Kidney (tissue), 14 donors: ENCODE results near the gene RERE. TPM values are rescaled to one million over a fixed set of nuclear protein-coding genes. Genes with fewer than 3 reads are reported as not detected.

Source experiments
- DNase-seq, 5 donors: peaks; one replicate each; pipeline ENCODE4 v3.0.0-alpha.2; 2013 to 2020
- FAIRE-seq: peaks from 2 replicates; lab custom pipeline; 2012; peaks lifted over from hg19 to GRCh38; lab: Jason Lieb, UNC
- H3K27ac ChIP-seq, 2 donors: one replicate each; pipeline ENCODE4 v1.7.0; 2013; ENCODE audit warnings: low read depth in 2 of 2, low read length in 2 of 2, inconsistent platforms in 1 of 2
- H3K27me3 ChIP-seq: one replicate; pipeline ENCODE4 v1.7.1; 2013; ENCODE audit warnings: low read length, inconsistent platforms; ENCODE audit not compliant: control insufficient read depth, insufficient read depth
- H3K36me3 ChIP-seq, 3 donors: one replicate each; pipeline versions ENCODE4 v1.7.0 to v1.7.1; 2013; ENCODE audit warnings: low read length in 3 of 3, control low read depth in 1 of 3, inconsistent platforms in 1 of 3; ENCODE audit not compliant: insufficient read depth in 3 of 3, control insufficient read depth in 2 of 3
- H3K4me1 ChIP-seq, 3 donors: one replicate each; pipeline versions ENCODE4 v1.7.0 to v1.7.1; 2013; ENCODE audit warnings: low read length in 3 of 3, inconsistent platforms in 1 of 3, low read depth in 1 of 3; ENCODE audit not compliant: control insufficient read depth in 2 of 3, insufficient read depth in 2 of 3
- H3K4me3 ChIP-seq, 3 donors: one replicate each; pipeline versions ENCODE4 v1.7.0 to v1.8.1; 2013; ENCODE audit warnings: low read length in 3 of 3, control low read depth in 1 of 3, inconsistent platforms in 1 of 3
- H3K9ac ChIP-seq, 3 donors: one replicate each; pipeline versions ENCODE4 v1.7.0 to v1.7.1; 2013; ENCODE audit warnings: low read length in 3 of 3, control low read depth in 1 of 3, inconsistent platforms in 1 of 3
- H3K9me3 ChIP-seq, 3 donors: one replicate each; pipeline versions ENCODE4 v1.7.0 to v1.7.1; 2013; ENCODE audit warnings: low read length in 3 of 3, control low read depth in 1 of 3, inconsistent platforms in 1 of 3; ENCODE audit not compliant: control insufficient read depth in 2 of 3, insufficient read depth in 1 of 3
- intact Hi-C: fragments of 100-400 bp; cut with DNase I; formaldehyde crosslinking; loops from one replicate; pipeline ENCODE4 v1.11.1; 2022
- polyA plus RNA-seq: library from polyadenylated mRNA; stranded (reverse); fragments of 350-450 nt; fragmentation: Illumina TruSeq; extraction: RNeasy Lipid Tissue Mini Kit (QIAGEN cat#74804); gene quantifications from one replicate; pipeline ENCODE4 v1.2.3, GENCODE V29; 2014; ENCODE audit warnings: low read depth, low replicate concordance; ENCODE audit not compliant: insufficient read depth
- total RNA-seq: library from RNA; stranded (reverse); fragmentation: NEBNext Ultra II Directional; extraction: Animal tissue kit (Norgen Biotek cat#: 25700); gene quantifications from one replicate; pipeline ENCODE4 v1.2.1, GENCODE V29; 2021
- TF ChIP-seq, protein P1 (sequence below): IDR thresholded peaks from 3 replicates; pipeline ENCODE4 v1.5.1; 2012; ENCODE audit warnings: mild to moderate bottlenecking, moderate library complexity, borderline replicate concordance; ENCODE audit not compliant: insufficient read depth; ENCODE audit errors: extremely low read depth
- donor health status: control.
- donor health status: control.
- donor health status: control.
- donor health status: control.
- donor health status: control.
- donor health status: DM: yes; HTN: yes; CAD: no.
- donor health status: Normal renal cell carcinoma (clear cell type).

RERE gene
- total and polyA plus RNA-seq, 2 donors from 2014 or later, result 37.2 to 176 TPM

- intact Hi-C loops, result loop anchor here (10.0 kb wide), 1 partner anchor 172 kb away; no protein-coding TSS in a partner anchor
- DNase-seq (no peak), FAIRE-seq (no peak)
- no peak overlapping the region for H3K4me3 ChIP-seq
- no peak overlapping the region for H3K9ac ChIP-seq
- H3K27ac ChIP-seq, result no peak overlapping the region
- peaks cover 0 to 8% (median 2%) of the 10 kb centered on the region in 3 donors for H3K4me1 ChIP-seq
- no peaks in the 10 kb centered on the region for H3K9me3 ChIP-seq
- H3K27me3 ChIP-seq, result no peaks in the 10 kb centered on the region
- peaks cover 0 to 2% (median 0%) of the 10 kb centered on the region in 3 donors for H3K36me3 ChIP-seq
- TF ChIP-seq, protein P1, sequence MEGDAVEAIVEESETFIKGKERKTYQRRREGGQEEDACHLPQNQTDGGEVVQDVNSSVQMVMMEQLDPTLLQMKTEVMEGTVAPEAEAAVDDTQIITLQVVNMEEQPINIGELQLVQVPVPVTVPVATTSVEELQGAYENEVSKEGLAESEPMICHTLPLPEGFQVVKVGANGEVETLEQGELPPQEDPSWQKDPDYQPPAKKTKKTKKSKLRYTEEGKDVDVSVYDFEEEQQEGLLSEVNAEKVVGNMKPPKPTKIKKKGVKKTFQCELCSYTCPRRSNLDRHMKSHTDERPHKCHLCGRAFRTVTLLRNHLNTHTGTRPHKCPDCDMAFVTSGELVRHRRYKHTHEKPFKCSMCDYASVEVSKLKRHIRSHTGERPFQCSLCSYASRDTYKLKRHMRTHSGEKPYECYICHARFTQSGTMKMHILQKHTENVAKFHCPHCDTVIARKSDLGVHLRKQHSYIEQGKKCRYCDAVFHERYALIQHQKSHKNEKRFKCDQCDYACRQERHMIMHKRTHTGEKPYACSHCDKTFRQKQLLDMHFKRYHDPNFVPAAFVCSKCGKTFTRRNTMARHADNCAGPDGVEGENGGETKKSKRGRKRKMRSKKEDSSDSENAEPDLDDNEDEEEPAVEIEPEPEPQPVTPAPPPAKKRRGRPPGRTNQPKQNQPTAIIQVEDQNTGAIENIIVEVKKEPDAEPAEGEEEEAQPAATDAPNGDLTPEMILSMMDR, result no peak
Measured at GRCh38 chr1:8552820-8553397, 264.5 kb downstream of the RERE start.

DNA sequence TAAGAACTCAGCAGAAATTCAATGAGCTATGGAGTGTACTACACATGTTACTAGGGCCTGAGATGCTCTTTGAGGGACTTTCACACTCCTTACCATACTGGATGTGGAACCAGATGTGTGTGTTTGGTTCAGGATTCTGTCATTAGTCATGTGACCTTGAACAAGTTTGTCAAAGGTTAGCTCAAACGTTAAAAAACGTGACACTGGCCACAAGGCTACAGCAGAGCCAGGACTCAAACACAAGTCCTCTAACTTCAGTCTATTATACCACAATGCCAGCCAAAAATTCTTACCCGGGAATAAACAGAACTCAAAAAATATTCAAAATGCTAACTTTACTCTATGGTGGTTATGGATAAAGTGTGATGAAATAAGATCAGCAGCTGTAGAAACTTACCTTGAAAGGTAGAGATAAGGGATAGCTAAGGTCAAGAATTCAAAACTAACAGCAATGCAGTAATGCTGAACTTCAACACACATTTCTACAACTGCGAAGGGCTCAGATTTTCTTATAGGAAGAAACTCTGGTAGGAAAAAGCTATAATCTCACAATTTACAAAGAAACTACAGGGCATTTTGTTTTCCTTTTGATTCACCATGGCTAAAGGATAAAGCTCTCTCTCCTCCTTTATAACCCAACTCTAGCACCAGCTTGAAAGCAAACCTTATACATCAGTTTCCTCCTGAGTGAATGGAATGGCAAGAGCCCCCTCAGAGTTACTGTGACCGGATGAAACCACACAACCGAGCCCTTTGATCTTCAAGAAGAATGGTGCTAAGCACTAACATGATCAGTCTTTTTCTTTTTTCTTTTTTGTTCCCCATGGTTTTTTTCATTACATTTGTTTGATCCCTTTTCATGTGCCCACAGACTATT, 265.6 kb downstream of the RERE start:
- no peak overlapping the region for H3K27ac ChIP-seq
- H3K9ac ChIP-seq, result no peak overlapping the region
- H3K27me3 ChIP-seq, result no peaks in the 10 kb centered on the region
- TF ChIP-seq, protein P1, result no peak
- peaks cover 0 to 8% (median 2%) of the 10 kb centered on the region in 3 donors for H3K4me1 ChIP-seq
- FAIRE-seq, result no peak
- DNase-seq, result no peak
- no peak overlapping the region for H3K4me3 ChIP-seq
- peaks cover 0 to 2% (median 0%) of the 10 kb centered on the region in 3 donors for H3K36me3 ChIP-seq
- intact Hi-C loops, result loop anchor here (10.0 kb wide), 1 partner anchor 173 kb away; no protein-coding TSS in a partner anchor
- no peaks in the 10 kb centered on the region for H3K9me3 ChIP-seq

DNA sequence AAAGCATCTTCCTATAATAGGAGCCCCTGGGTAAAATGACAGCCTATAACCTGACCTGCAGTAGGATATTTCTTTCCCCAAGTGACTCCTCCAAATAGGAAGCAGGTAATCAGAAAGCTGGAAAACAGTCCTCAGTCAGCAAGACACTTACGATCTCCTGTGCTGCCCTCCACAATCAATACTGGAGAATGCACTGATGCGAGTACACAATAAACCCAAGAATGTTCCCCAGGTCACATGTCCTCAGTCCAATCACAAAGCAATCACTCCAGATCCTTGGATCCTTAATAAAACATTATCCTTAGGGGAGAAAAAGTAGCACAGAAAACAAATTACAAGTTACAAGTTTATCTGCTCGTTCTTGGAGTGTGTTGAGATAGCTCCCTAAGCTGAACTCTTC, 266.4 kb downstream of the RERE start:
- Histone ChIP-seq H3K9me3 (no peaks in the 10 kb centered on the region), H3K9ac (no peak overlapping the region), H3K4me3 (no peak overlapping the region), H3K27ac (no peak overlapping the region), H3K4me1 (peaks cover 0 to 8% (median 2%) of the 10 kb centered on the region in 3 donors), H3K27me3 (no peaks in the 10 kb centered on the region), H3K36me3 (no peaks in the 10 kb centered on the region)
- intact Hi-C loops, result loop anchor here (10.0 kb wide), 1 partner anchor 174 kb away; no protein-coding TSS in a partner anchor
- DNase-seq (no peak), FAIRE-seq (no peak)
- TF ChIP-seq, protein P1, result no peak
